ENCODE measurements around the gene RADIL.
"Not testable (repeated sequence)": the region's sequence is repeated elsewhere in the genome, so short reads cannot be mapped to it uniquely, and the experiment has no call there.

RADIL gene

GRCh38 chr7:4797858-4798705 is 85.4 kb downstream of the RADIL start:
- FAIRE-seq = peak; percentile 98
- peak; percentile 95 for DNase-seq (ENCODE audit: low spot score)

- peak; percentile 91 for FAIRE-seq
- DNase-seq (ENCODE audit: low spot score) = no peak
Observed at GRCh38 chr7:4796453-4796852, 87.1 kb downstream of the RADIL start.

GRCh38 chr7:4794591-4795350 is 88.7 kb downstream of the RADIL start:
- FAIRE-seq = peak; percentile 87
- no peak for DNase-seq (ENCODE audit: low spot score)

GRCh38 chr7:4794171-4794570 is 89.3 kb downstream of the RADIL start:
- DNase-seq (ENCODE audit: low spot score); FAIRE-seq: not testable (repeated sequence)

GRCh38 chr7:4793385-4793993 is 90.0 kb downstream of the RADIL start:
- DNase-seq (ENCODE audit: low spot score) = not testable (repeated sequence)
- FAIRE-seq = peak; percentile 88

- FAIRE-seq = peak; percentile 82
- no peak for DNase-seq (ENCODE audit: low spot score)
Observed at GRCh38 chr7:4792537-4793126, 90.9 kb downstream of the RADIL start.

- DNase-seq (ENCODE audit: low spot score) = peak; percentile 84
- peak; percentile 56 for FAIRE-seq
Observed at GRCh38 chr7:4791738-4792536, 91.6 kb downstream of the RADIL start.

GRCh38 chr7:4791101-4791737 is 92.3 kb downstream of the RADIL start:
- peak; percentile 53 for FAIRE-seq
- DNase-seq (ENCODE audit: low spot score) = no peak

- DNase-seq (ENCODE audit: low spot score) (no peak), FAIRE-seq (peak; percentile 56)
Observed at GRCh38 chr7:4790516-4790991, 93.0 kb downstream of the RADIL start.

- DNase-seq (ENCODE audit: low spot score) (no peak), FAIRE-seq (no peak)
Observed at GRCh38 chr7:4790078-4790465, 93.4 kb downstream of the RADIL start.

- DNase-seq (ENCODE audit: low spot score) (no peak), FAIRE-seq (peak; percentile 62)
Observed at GRCh38 chr7:4789194-4790077, 94.1 kb downstream of the RADIL start.

- FAIRE-seq (peak; percentile 70), DNase-seq (ENCODE audit: low spot score) (no peak)
Observed at GRCh38 chr7:4788627-4789189, 94.8 kb downstream of the RADIL start.

GRCh38 chr7:4787947-4788626 is 95.4 kb downstream of the RADIL start:
- FAIRE-seq (peak; percentile 88), DNase-seq (ENCODE audit: low spot score) (no peak)

- FAIRE-seq = no peak
- no peak for DNase-seq (ENCODE audit: low spot score)
Observed at GRCh38 chr7:4787541-4787940, 96.0 kb downstream of the RADIL start.

GRCh38 chr7:4786015-4786414 is 97.5 kb downstream of the RADIL start:
- FAIRE-seq (peak; percentile 58), DNase-seq (ENCODE audit: low spot score) (no peak)

- FAIRE-seq (no peak), DNase-seq (ENCODE audit: low spot score) (no peak)
Observed at GRCh38 chr7:4785371-4785770, 98.1 kb downstream of the RADIL start.

GRCh38 chr7:4784799-4785198 is 98.7 kb downstream of the RADIL start:
- FAIRE-seq (peak; percentile 92), DNase-seq (ENCODE audit: low spot score) (no peak)

- FAIRE-seq = no peak
Observed at GRCh38 chr7:4783762-4784351, 99.7 kb downstream of the RADIL start.

More at GRCh38 chr7:4783762-4784351, 99.7 kb downstream of the RADIL start:
- DNase-seq (ENCODE audit: low spot score) = no peak

All from urothelium cell line (cell line).